ENCODE results near the gene SIRPA.
A peak's percentile ranks its signal among the peaks of the same experiment; 100 is the strongest.
"Not testable (repeated sequence)": the region's sequence is repeated elsewhere in the genome, so short reads cannot be mapped to it uniquely, and the experiment has no call there.

SIRPA gene

GRCh38 chr20:1918491-1919165 is 23.4 kb downstream of the SIRPA start:
- no peak for DNase-seq (ENCODE audit: extremely low read depth, low read depth)
- no peak for TF ChIP-seq CTCF (IDR thresholded peaks at IDR 0.05; ENCODE audit: low read depth, low read length, missing control alignments)
- no peak overlapping the region for H3K4me3 ChIP-seq (replicated peaks; ENCODE audit: low read depth, low read length)

- no peak for DNase-seq (ENCODE audit: extremely low read depth, low read depth)
Observed at GRCh38 chr20:1920252-1920651, 25.0 kb downstream of the SIRPA start.

GRCh38 chr20:1920826-1921225 is 25.6 kb downstream of the SIRPA start:
- TF ChIP-seq CTCF (IDR thresholded peaks at IDR 0.05; ENCODE audit: low read depth, low read length, missing control alignments) = no peak
- no peak overlapping the region for H3K4me3 ChIP-seq (replicated peaks; ENCODE audit: low read depth, low read length)
- DNase-seq (ENCODE audit: extremely low read depth, low read depth) = no peak

More at GRCh38 chr20:1920252-1920651, 25.0 kb downstream of the SIRPA start:
- H3K4me3 ChIP-seq (replicated peaks; ENCODE audit: low read depth, low read length) = no peak overlapping the region
- TF ChIP-seq CTCF (IDR thresholded peaks at IDR 0.05; ENCODE audit: low read depth, low read length, missing control alignments) = no peak

GRCh38 chr20:1921985-1922384 is 26.8 kb downstream of the SIRPA start:
- H3K4me3 ChIP-seq (replicated peaks; ENCODE audit: low read depth, low read length) = not testable (repeated sequence)

GRCh38 chr20:1922786-1923185 is 27.6 kb downstream of the SIRPA start:
- TF ChIP-seq CTCF (IDR thresholded peaks at IDR 0.05; ENCODE audit: low read depth, low read length, missing control alignments) = no peak

More at GRCh38 chr20:1921985-1922384, 26.8 kb downstream of the SIRPA start:
- not testable (repeated sequence) for DNase-seq (ENCODE audit: extremely low read depth, low read depth)

GRCh38 chr20:1924910-1925861 is 30.0 kb downstream of the SIRPA start:
- TF ChIP-seq CTCF (IDR thresholded peaks at IDR 0.05; ENCODE audit: low read depth, low read length, missing control alignments) = peak; percentile 5
- no peak overlapping the region for H3K4me3 ChIP-seq (replicated peaks; ENCODE audit: low read depth, low read length)
- DNase-seq (ENCODE audit: extremely low read depth, low read depth) = no peak

More at GRCh38 chr20:1922786-1923185, 27.6 kb downstream of the SIRPA start:
- H3K4me3 ChIP-seq (replicated peaks; ENCODE audit: low read depth, low read length) = no peak overlapping the region
- no peak for DNase-seq (ENCODE audit: extremely low read depth, low read depth)

- H3K4me3 ChIP-seq (replicated peaks; ENCODE audit: low read depth, low read length) = no peak overlapping the region
- TF ChIP-seq CTCF (IDR thresholded peaks at IDR 0.05; ENCODE audit: low read depth, low read length, missing control alignments) = no peak
- no peak for DNase-seq (ENCODE audit: extremely low read depth, low read depth)
Observed at GRCh38 chr20:1926237-1926636, 31.0 kb downstream of the SIRPA start.
